SK-N-SH treated with all-trans-retinoic acid at 6 μM for 48 hours (cell line): ENCODE results near the gene LCE7A.

Source experiments
- ESRRG ChIP-seq: fragments of 250-450 bp; sonication (Bioruptor Pico); IDR thresholded peaks from 2 replicates; pipeline ENCODE4 v1.6.1; 2021; ENCODE audit warnings: mild to moderate bottlenecking
- ISL1 ChIP-seq: fragments of 250-450 bp; sonication (Bioruptor Pico); IDR thresholded peaks from 2 replicates; pipeline ENCODE4 v2.1.2; 2022; ENCODE audit warnings: mild to moderate bottlenecking, moderate library complexity
- PPARA ChIP-seq: fragments of 250-450 bp; sonication (Bioruptor Pico); IDR thresholded peaks from 2 replicates; pipeline ENCODE4 v1.5.0; 2020; ENCODE audit warnings: mild to moderate bottlenecking, borderline replicate concordance
- RARB ChIP-seq: fragments of 250-450 bp; sonication (Bioruptor Pico); IDR thresholded peaks from 2 replicates; pipeline ENCODE4 v1.8.0; 2021; ENCODE audit warnings: mild to moderate bottlenecking, moderate library complexity
- SNAI2 ChIP-seq: fragments of 250-450 bp; sonication (Bioruptor Pico); IDR thresholded peaks from 2 replicates; pipeline ENCODE4 v1.5.0; 2020; ENCODE audit warnings: mild to moderate bottlenecking, moderate library complexity

GRCh38 chr1:152811050-152811449, 48.7 kb upstream of the LCE7A start:
- TF ChIP-seq ISL1 (no peak), PPARA (CRISPR knock-in tag) (no peak), SNAI2 (CRISPR knock-in tag) (no peak), ESRRG (CRISPR knock-in tag) (no peak), RARB (CRISPR knock-in tag) (no peak)
